PC-3 (cell line): ENCODE results near the gene NRXN2. TPM values are rescaled to one million over a fixed set of nuclear protein-coding genes. Genes with fewer than 3 reads are reported as not detected.

Source experiments
- ATAC-seq: fragments of 200-7000 bp; cut with Tn5 transposase; 2 replicates; pipeline ENCODE4 v1.9.1; 2020; ENCODE audit warnings: mild to moderate bottlenecking, moderate library complexity
- BruUV-seq: library from RNA; stranded (reverse); fragments of 400-500 nt; replicated peaks from 2 replicates; lab custom pipeline; 2021; lab: Mats Ljungman, UMichigan
- CTCF ChIA-PET: fragments of 300-600 bp; sonication (Branson Sonifier 250); formaldehyde crosslinking; loops from one replicate; lab custom pipeline; 2022; ENCODE audit warnings: antibody characterized with exemption; lab: Charles Lee
- POLR2A ChIA-PET: fragments of 300-600 bp; sonication (Branson Sonifier 250); formaldehyde crosslinking; loops from one replicate; lab custom pipeline; 2022; ENCODE audit warnings: antibody characterized with exemption; ENCODE audit not compliant: unreplicated experiment; lab: Charles Lee
- DNase-seq: peaks from one replicate; pipeline ENCODE4 v3.0.0-alpha.2; 2015
- H2AFZ ChIP-seq: fragments of 300-600 bp; sonication (generic); 2 replicates; pipeline ENCODE4 v1.6.0; 2016; ENCODE audit warnings: antibody characterized with exemption, low read length
- H3F3A ChIP-seq: fragments of 300-600 bp; sonication (generic); one replicate; pipeline ENCODE4 v1.6.0; 2017; ENCODE audit warnings: antibody characterized with exemption, low read length, control low read depth, mild to moderate bottlenecking; ENCODE audit not compliant: unreplicated experiment
- H3K27ac ChIP-seq: fragments of 300-600 bp; sonication (generic); 2 replicates; pipeline ENCODE4 v1.5.1; 2016; ENCODE audit warnings: mild to moderate bottlenecking, low read length
- H3K27me3 ChIP-seq: fragments of 300-600 bp; sonication (generic); 2 replicates; pipeline ENCODE4 v1.6.1; 2016; ENCODE audit warnings: low read length, mixed read lengths
- H3K36me3 ChIP-seq: fragments of 300-600 bp; sonication (generic); 2 replicates; pipeline ENCODE4 v1.6.1; 2016; ENCODE audit warnings: low read depth, mixed run types, low read length, mixed read lengths
- H3K4me1 ChIP-seq: fragments of 300-600 bp; sonication (generic); 2 replicates; pipeline ENCODE4 v1.5.1; 2016; ENCODE audit warnings: low read length; ENCODE audit not compliant: insufficient read depth
- H3K4me2 ChIP-seq: fragments of 300-600 bp; sonication (generic); 2 replicates; pipeline ENCODE4 v1.6.0; 2016; ENCODE audit warnings: low read length
- H3K4me3 ChIP-seq: fragments of 300-600 bp; sonication (generic); 2 replicates; pipeline ENCODE4 v1.5.1; 2016; ENCODE audit warnings: mild to moderate bottlenecking, low read length, mixed read lengths
- H3K79me2 ChIP-seq: fragments of 300-600 bp; sonication (generic); 2 replicates; pipeline ENCODE4 v1.6.1; 2017; ENCODE audit warnings: low read length, mixed read lengths
- H3K9ac ChIP-seq: fragments of 300-600 bp; sonication (generic); 2 replicates; pipeline ENCODE4 v1.6.0; 2016; ENCODE audit warnings: mild to moderate bottlenecking, low read length
- H3K9me2 ChIP-seq: fragments of 300-600 bp; sonication (generic); replicated peaks from 2 replicates; pipeline ENCODE4 v1.6.1; 2016; ENCODE audit warnings: mixed run types, low read length, mixed read lengths
- H3K9me3 ChIP-seq: fragments of 300-600 bp; sonication (generic); 2 replicates; pipeline ENCODE4 v1.6.1; 2016; ENCODE audit warnings: low read length, mixed read lengths
- H4K20me1 ChIP-seq: fragments of 300-600 bp; sonication (generic); 2 replicates; pipeline ENCODE4 v1.6.1; 2016; ENCODE audit warnings: low read length, mixed read lengths
- EZH2 ChIP-seq: fragments of 300-600 bp; sonication (generic); IDR thresholded peaks from one replicate; pipeline ENCODE4 v1.6.1; 2017; ENCODE audit warnings: antibody characterized with exemption, mild to moderate bottlenecking, low read length; ENCODE audit not compliant: unreplicated experiment
- EZH2phosphoT487 ChIP-seq: fragments of 300-600 bp; sonication (generic); IDR thresholded peaks from 2 replicates; pipeline ENCODE4 v1.6.1; 2018; ENCODE audit warnings: mild to moderate bottlenecking, antibody characterized with exemption, low read length, borderline replicate concordance
- intact Hi-C: fragments of 100-400 bp; cut with micrococcal nuclease; formaldehyde crosslinking; loops from 2 replicates; pipeline ENCODE4 v1.9.0; 2023
- total RNA-seq: library from RNA; depleted of rRNA; stranded (reverse); fragments of >200 nt; gene quantifications from 2 replicates; pipeline ENCODE4 v1.2.3, GENCODE V29; 2014
- TF ChIP-seq, protein P1 (sequence below): fragments of 300-600 bp; sonication (generic); conservative IDR thresholded peaks from 2 replicates; pipeline ENCODE4 v1.5.1; 2017; ENCODE audit warnings: antibody characterized with exemption, low read depth, mild to moderate bottlenecking, low read length

The NRXN2 gene
- total RNA-seq, 1 experiment from 2014 or later: not detected

DNA sequence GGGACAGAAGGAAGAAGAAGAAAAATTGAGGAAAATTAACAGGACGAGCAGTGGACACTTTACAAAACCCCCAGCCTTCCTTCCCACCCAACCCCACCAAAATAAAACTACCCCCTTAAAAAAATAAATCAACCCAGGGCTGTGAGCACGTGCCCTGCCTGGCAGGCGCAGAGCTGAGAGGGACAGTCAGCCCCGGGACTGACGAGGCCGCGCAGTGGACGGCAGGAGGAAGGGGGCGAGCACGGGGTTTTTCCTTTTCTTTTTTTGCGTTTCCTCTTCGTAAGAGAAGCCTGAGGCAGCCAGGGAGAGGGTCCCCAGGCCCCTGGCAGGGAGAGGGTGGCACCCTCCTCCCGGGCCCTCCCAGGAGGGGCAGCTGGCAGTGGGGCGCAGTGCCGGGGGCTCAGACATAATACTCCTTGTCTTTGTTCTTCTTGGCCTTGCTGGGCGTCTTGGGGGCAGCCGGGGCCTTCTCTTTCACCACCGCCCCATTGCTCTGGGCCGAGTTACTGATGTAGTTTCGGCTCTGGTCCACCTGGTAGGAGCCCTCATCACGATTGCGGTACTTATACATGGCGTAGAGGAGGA lies 116.1 kb downstream of the NRXN2 start:
- Histone ChIP-seq H3K27me3 (peaks cover 42% of the 10 kb centered on the region), H3K79me2 (no peaks in the 10 kb centered on the region), H3K9ac (no peak overlapping the region), H3K27ac (no peak overlapping the region), H2AFZ (no peak overlapping the region), H4K20me1 (no peaks in the 10 kb centered on the region), H3F3A (no peaks in the 10 kb centered on the region), H3K9me2 (no peaks in the 10 kb centered on the region), H3K4me3 (no peak overlapping the region), H3K4me1 (no peaks in the 10 kb centered on the region), H3K36me3 (no peaks in the 10 kb centered on the region), H3K4me2 (no peak overlapping the region), H3K9me3 (no peaks in the 10 kb centered on the region)
- TF ChIP-seq EZH2phosphoT487 (no peak), EZH2 (no peak)
- TF ChIP-seq, protein P1, sequence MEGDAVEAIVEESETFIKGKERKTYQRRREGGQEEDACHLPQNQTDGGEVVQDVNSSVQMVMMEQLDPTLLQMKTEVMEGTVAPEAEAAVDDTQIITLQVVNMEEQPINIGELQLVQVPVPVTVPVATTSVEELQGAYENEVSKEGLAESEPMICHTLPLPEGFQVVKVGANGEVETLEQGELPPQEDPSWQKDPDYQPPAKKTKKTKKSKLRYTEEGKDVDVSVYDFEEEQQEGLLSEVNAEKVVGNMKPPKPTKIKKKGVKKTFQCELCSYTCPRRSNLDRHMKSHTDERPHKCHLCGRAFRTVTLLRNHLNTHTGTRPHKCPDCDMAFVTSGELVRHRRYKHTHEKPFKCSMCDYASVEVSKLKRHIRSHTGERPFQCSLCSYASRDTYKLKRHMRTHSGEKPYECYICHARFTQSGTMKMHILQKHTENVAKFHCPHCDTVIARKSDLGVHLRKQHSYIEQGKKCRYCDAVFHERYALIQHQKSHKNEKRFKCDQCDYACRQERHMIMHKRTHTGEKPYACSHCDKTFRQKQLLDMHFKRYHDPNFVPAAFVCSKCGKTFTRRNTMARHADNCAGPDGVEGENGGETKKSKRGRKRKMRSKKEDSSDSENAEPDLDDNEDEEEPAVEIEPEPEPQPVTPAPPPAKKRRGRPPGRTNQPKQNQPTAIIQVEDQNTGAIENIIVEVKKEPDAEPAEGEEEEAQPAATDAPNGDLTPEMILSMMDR: no peak
- ATAC-seq (no peak), DNase-seq (no peak)
- POLR2A ChIA-PET: no interaction called here
- BruUV-seq: no TSS peak
- CTCF ChIA-PET: no interaction called here
- intact Hi-C loops: no loop called here

DNA sequence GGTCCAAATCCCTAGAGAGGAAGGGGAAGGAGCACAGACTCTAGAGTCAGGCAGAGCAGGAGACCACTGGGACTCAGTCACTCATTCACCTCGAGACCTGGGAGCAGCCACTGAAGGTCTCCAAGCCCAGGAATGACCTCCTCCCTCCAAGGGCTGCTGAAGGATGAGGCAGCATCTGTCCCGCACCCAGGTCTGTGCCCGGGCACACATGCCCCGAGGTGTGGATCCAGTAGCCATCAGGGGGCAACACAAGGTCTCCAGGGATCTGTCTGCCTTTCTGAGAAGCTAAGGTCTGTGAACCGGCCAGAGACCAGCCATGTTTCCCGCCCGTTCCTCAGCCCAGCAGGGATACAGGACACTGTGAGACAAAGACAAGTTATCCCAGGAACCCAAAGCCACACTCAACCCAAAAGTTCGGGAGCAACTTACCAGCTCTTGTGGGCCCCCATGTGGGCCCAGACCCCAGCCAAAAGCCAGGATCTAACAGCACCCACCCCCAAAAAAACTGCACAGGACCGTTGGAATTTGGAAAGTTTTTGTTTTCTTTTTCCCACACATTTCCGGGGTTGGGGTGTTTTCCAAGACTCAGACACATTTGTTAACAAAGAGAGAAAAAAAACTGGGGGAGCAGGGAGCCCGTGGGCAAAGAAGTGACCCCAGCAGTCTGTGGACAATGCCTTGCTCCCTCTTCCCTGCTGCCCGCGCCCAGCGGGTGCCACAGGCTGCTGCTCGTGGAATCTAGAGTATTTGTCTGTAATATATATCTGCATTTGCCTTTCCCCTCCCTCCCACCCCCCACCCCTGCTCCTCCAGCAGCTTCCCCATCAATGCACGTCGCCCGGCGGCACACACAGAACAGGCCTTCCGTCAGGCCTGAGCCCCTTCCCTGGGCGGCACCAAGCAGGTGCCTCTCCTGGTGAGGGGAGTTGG lies 117.1 kb downstream of the NRXN2 start:
- Histone ChIP-seq H3K4me2 (no peak overlapping the region), H3K27me3 (peaks cover 42% of the 10 kb centered on the region), H3K9me3 (no peaks in the 10 kb centered on the region), H3F3A (no peaks in the 10 kb centered on the region), H3K4me3 (no peak overlapping the region), H3K9me2 (no peaks in the 10 kb centered on the region), H3K79me2 (no peaks in the 10 kb centered on the region), H3K36me3 (no peaks in the 10 kb centered on the region), H3K27ac (no peak overlapping the region), H4K20me1 (no peaks in the 10 kb centered on the region), H3K4me1 (no peaks in the 10 kb centered on the region), H3K9ac (no peak overlapping the region), H2AFZ (no peak overlapping the region)
- TF ChIP-seq EZH2phosphoT487 (no peak), EZH2 (no peak)
- TF ChIP-seq, protein P1: no peak
- DNase-seq: no peak
- ChIA-PET CTCF (no interaction called here), POLR2A (no interaction called here)
- intact Hi-C loops: no loop called here
- ATAC-seq: no peak
- no TSS peak for BruUV-seq

DNA sequence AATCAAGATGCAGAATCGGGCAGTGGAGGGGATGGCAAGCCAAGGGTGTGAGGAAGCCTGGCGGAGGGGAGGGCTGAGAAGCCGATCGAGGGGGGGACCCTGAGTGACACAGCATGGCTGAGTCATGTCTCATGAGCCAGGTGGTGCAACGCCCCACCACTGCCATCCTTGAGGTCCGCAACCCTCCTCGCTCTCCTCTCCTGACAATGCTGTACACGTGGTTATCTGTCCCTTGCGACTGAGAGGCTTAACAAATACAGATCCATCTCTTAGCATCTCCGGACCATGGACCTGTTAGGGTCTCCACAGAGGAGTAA lies 117.8 kb downstream of the NRXN2 start:
- ChIA-PET CTCF (interaction anchor here (0.6 kb wide), 1 partner anchor 20 kb away, joined by 4 read pairs; no protein-coding TSS in a partner anchor), POLR2A (no interaction called here)
- Histone ChIP-seq H3K4me1 (no peaks in the 10 kb centered on the region), H3K79me2 (no peaks in the 10 kb centered on the region), H3K9me3 (no peaks in the 10 kb centered on the region), H3K9ac (no peak overlapping the region), H3K4me3 (no peak overlapping the region), H3F3A (no peaks in the 10 kb centered on the region), H2AFZ (no peak overlapping the region), H3K27me3 (peaks cover 42% of the 10 kb centered on the region), H3K27ac (no peak overlapping the region), H4K20me1 (no peaks in the 10 kb centered on the region), H3K4me2 (no peak overlapping the region), H3K36me3 (no peaks in the 10 kb centered on the region), H3K9me2 (no peaks in the 10 kb centered on the region)
- no peak for ATAC-seq
- no peak for DNase-seq
- BruUV-seq: no TSS peak
- intact Hi-C loops: no loop called here
- TF ChIP-seq EZH2 (no peak), EZH2phosphoT487 (no peak)
- TF ChIP-seq, protein P1: no peak
